ENCODE results near the gene PATZ1.
"Not testable (repeated sequence)": the region's sequence is repeated elsewhere in the genome, so short reads cannot be mapped to it uniquely, and the experiment has no call there.

PATZ1 gene, protein sequence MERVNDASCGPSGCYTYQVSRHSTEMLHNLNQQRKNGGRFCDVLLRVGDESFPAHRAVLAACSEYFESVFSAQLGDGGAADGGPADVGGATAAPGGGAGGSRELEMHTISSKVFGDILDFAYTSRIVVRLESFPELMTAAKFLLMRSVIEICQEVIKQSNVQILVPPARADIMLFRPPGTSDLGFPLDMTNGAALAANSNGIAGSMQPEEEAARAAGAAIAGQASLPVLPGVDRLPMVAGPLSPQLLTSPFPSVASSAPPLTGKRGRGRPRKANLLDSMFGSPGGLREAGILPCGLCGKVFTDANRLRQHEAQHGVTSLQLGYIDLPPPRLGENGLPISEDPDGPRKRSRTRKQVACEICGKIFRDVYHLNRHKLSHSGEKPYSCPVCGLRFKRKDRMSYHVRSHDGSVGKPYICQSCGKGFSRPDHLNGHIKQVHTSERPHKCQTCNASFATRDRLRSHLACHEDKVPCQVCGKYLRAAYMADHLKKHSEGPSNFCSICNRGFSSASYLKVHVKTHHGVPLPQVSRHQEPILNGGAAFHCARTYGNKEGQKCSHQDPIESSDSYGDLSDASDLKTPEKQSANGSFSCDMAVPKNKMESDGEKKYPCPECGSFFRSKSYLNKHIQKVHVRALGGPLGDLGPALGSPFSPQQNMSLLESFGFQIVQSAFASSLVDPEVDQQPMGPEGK

DNA sequence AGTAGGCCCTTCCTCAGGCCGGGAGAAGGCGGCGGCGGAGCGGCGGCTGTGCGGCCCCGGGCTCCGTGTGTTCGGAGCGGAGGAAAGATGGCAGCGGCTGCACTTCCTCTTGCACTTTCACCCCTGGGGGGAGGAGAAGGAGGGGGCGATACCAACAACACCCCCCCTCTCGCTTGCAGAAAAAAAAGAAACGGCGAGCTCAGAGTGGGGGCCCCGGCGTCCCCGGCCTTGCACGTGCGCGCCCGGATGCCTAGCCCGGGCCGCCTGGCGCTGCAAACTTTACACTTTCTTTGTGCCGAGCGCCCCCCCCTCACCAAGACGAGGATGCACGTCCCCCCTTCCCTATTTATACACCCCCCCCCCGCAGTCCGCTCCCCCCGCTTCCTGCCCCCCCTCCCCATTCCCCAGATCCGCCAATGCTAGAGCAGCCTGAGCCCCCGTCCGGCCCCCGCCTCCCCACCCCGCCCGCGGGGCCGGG is at the start of gene PATZ1:
Gene PATZ1 (minus strand): TSS at position 92 of the 478 bp plus-strand sequence. CDS start 744 bp downstream, outside the sequence.
- peak; percentile 72 for DNase-seq (ENCODE audit: extremely low spot score, insufficient read length, low read depth)
- peak; percentile 59 for FAIRE-seq

DNA sequence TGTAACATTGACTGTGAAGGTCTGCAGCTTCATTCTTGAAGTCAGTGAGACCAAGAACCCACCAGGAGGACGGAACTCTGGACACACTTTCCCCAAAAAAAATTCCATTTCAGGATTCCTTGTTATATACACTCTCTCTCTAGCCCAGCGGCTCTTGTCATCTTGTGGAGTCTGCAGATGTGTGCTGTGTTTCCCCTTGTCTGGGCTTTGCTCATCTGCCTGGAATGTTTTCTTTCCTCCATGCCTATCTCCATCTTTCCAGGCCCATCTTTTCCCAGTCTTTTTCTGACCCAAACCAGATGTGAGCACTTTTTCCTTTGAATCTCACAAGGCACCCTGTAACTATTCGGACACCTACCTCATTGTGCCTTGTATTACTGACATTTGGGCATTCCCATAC is 48.2 kb upstream of the PATZ1 start:
- DNase-seq (ENCODE audit: extremely low spot score, insufficient read length, low read depth) (no peak), FAIRE-seq (no peak)

DNA sequence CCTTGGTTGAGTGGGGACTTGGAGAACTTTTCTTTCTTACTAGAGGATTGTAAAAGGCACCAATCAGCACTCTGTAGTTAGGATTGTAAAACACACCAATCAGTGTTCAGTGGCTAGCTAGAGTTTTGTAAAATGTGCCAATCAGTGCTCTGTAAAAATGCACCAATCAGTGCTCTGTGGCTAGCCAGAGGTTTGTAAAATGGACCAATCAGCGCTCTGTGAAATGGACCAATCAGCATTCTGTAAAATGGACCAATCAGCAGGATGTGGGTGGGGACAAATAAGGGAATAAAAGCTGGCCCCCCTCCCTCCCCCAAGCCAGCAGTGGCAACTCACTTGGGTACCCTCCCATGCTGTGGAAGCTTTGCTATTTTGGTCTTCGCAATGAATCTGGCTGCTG is 47.7 kb upstream of the PATZ1 start:
- FAIRE-seq, result no peak
- no peak for DNase-seq (ENCODE audit: extremely low spot score, insufficient read length, low read depth)

DNA sequence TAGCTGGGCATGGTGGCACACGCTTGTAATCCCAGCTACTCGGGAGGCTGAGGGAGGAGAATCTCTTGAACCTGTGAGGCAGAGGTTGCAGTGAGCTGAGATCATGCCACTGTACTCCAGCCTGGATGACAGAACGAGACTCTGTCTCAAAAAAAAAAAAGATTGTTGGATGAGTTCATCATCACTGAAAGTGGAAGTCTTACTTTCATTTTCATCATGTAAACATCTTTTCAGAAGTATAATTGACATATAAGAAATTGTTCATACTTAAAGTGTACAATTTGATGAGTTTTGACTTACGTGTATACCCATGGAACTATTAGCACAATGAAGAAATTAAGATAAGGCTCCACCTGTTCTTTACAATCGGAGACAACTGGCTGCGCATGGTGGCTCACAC is 32.5 kb upstream of the PATZ1 start:
- not testable (repeated sequence) for DNase-seq (ENCODE audit: extremely low spot score, insufficient read length, low read depth); FAIRE-seq

DNA sequence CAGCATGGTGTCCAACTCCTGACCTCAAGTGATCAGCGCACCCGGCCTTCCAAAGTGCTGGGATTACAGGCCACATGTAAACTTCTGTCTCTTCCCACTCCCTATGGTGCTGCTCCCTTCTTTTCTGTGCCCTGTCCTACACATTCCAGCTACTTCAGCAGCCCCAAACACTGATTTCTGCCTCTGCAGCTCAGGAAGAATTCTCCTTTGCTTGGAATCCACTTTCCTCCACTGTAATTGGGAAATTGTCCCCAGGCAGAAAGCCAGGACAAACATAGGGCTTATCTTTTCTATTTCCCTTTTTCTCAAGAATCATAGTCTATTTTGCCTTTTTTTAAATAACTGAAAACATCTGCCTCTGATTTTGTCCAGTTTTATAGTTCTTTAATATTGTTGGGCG is 32.0 kb upstream of the PATZ1 start:
- FAIRE-seq (no peak), DNase-seq (ENCODE audit: extremely low spot score, insufficient read length, low read depth) (no peak)

DNA sequence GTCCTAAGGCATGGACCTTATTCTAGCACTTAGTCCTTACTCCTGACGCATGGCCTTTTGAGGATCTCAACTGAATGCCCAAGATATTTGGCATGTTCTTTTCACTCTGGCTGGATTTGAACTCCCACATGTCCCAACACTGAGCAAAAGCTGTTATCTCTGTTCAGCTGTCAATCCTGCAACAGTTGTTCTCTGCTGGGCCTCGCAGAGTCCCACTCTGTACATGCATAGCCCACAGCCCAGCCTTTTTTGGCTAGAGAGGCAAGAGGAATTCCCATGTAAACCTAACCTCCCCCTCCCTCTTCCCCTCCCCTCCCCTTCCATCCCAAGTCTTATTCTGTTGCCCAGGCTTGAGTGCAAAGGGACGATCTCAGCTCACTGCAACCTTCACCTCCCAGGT is 31.5 kb upstream of the PATZ1 start:
- no peak for FAIRE-seq
- no peak for DNase-seq (ENCODE audit: extremely low spot score, insufficient read length, low read depth)

DNA sequence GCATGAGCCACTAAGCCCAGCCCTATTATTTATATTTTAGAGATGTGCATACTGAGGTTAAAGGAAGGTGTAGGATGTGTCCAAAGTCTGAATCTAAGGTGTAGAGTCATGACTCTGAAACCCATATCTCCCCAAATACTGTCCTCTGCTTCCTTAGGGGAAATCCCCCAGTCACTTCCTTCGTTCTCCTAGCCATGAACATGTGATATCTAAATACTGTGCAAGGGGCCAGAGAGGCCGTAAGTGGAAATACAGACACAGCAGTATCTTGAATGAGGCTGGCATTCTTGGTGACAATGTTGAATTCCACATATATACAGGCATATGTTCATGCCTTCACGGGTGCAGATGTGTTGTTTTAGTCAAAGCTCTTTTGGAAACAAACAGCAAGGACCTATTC is 21.3 kb upstream of the PATZ1 start:
- FAIRE-seq (no peak), DNase-seq (ENCODE audit: extremely low spot score, insufficient read length, low read depth) (no peak)

DNA sequence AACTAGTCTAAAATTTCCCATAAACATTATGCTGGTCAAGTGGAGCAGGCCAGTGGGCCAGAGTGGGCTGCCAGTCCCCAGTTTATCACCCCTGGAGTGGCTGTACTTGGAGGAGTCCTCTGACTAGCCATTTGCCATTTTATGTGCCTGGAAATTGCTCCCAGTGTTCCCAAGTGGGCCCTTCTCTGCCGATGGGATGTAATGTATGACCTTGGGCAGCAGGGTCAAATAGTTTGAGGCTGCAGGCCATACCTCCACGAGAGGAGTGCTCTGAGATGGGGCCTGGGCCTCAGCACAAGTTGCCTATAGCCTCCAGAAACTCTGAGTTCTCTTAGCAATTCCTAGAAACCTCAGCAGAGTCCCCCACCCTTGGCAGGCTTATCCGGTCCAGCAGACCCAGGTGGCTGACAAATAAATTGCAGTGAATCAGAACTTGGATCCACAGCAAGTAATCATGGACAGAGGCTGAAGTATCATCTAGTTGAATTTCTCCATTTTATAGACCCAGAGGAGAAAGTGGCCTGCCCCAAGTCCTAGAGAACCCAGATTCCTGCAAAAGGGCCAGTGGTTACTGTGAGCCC is 17.8 kb upstream of the PATZ1 start:
- FAIRE-seq (no peak), DNase-seq (ENCODE audit: extremely low spot score, insufficient read length, low read depth) (no peak)

DNA sequence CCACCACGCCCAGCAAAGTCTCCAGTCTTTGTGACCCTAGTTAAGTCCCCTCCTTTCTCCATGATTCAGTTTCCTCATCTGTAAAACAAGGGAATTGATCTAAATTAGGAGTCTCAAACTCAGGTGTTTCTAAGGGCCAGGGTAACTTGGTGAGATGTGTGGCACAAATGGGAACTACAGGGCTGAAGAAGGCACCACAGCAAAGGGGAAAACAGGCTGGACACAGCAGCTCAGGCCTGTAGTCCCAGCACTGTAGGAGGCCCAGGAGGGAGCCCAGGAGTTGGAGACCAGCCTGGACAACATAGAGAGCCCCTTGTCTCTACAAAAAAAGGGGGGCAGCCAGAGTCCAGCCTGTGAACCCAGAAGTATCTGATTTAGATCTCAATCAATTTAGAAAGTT is 15.6 kb upstream of the PATZ1 start:
- DNase-seq (ENCODE audit: extremely low spot score, insufficient read length, low read depth), result no peak
- no peak for FAIRE-seq

DNA sequence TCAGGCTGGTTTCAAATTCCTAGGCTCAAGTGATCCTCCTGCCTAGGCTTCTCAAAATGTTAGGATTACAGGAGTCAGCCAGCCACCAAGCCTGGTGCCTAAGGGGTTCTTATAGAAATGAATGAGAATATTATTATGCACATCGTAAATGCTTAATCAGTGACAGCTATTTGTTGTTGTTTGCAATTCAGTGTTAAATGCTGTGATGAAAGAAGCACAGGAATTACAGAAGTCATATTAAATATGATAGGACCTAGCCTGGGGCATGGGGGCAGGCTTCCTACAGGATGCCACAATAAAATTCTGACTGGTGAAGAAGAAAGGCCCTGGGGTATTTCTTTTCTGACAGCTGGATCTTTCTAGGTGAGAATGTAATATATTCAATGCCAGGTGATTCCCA is 13.9 kb upstream of the PATZ1 start:
- DNase-seq (ENCODE audit: extremely low spot score, insufficient read length, low read depth) (no peak), FAIRE-seq (no peak)

DNA sequence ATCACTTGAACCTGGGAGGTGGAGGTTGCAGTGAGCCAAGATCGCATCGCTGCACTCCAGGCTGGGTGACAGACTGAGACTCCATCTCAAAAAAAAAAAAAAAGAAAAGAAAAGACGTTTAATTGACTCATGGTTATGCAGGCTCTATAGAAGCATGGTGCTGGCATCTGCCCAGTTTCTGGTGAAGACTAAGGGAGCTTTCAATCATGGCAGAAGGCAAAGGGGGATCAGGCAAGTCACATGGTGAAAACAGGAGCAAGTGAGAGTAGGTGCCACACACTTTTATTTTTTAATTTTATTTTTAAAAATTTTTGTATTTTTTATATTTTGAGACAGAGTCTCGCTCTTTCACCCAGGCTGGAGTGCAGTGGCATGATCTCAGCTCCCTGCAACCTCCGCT is 8.4 kb upstream of the PATZ1 start:
- FAIRE-seq (no peak), DNase-seq (ENCODE audit: extremely low spot score, insufficient read length, low read depth) (no peak)

DNA sequence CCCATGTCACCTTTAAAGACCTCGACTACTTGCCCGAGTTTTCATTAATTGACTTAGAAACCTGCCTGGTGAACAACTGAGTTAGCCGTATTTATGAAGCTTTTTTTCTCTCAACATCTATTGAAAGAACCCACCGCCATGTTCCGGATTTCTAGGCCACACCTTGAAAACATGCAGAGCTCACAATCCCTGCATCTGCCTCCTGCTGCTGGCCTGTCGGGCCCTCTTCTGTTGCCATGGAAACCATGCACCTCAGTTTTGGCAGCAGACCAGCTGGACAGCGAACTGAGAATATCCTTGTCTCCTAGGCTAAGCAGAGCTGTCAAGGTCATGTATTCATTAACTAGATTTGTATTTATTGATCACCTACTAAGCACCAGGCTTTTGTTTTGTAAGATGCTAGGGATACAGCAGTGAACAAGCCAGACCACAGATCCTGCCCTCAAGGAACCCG is 4.3 kb upstream of the PATZ1 start:
- no peak for DNase-seq (ENCODE audit: extremely low spot score, insufficient read length, low read depth)
- FAIRE-seq, result no peak

DNA sequence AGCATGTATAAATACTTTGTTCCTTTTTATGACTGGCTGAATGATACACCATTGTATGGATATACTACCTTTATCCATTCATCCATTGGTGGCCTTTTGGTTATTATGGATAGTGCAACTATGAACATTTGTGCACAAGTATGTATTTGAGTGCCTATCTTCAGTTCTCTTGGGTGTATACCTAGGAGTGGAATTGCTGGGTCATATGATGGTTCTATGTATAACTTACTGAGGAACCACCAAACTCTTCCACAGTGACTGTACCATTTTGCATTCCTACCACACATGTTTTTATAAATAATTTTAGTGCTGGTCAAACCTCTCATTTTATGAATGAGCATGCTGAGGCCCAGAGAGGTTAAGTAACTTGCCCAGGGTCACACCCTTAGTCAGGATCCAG is 3.8 kb upstream of the PATZ1 start:
- no peak for FAIRE-seq
- DNase-seq (ENCODE audit: extremely low spot score, insufficient read length, low read depth), result no peak

DNA sequence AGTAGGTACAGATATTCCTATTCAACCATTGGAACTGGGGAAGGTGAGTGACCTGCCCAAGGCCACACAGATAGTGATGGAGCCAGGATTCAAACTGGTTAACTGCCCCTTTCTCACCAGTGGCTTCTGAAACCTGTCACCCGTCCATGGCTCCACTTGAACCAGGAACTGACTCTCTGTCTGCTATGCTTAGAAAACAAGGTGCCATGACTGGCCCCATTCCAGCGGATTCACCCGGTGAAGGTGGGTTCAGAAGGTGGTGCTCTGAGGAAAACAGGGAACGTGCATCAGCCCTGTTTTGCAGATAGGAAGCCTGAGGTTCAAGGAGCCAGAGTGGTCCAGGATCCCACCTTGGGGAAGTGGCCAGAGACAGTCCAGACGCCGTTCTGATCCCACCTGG is 2.6 kb upstream of the PATZ1 start:
- FAIRE-seq, result no peak

DNA sequence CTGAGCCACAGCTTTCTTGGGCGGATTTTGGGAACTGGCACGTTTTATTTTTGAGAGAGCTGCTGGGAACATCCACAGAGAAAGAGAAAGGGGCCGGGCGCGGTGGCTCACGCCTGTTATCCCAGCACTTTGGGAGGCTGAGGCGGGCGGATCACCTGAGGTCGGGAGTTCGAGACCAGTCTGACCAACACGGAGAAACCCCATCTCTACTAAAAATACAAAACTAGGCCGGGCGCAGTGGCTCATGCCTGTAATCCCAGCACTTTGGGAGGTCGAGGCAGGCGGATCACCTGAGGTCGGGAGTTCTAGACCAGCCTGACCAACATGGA is 1.8 kb upstream of the PATZ1 start:
- not testable (repeated sequence) for FAIRE-seq; DNase-seq (ENCODE audit: extremely low spot score, insufficient read length, low read depth)

More for the DNA sequence above, 2.6 kb upstream of the PATZ1 start:
- DNase-seq (ENCODE audit: extremely low spot score, insufficient read length, low read depth), result no peak

DNA sequence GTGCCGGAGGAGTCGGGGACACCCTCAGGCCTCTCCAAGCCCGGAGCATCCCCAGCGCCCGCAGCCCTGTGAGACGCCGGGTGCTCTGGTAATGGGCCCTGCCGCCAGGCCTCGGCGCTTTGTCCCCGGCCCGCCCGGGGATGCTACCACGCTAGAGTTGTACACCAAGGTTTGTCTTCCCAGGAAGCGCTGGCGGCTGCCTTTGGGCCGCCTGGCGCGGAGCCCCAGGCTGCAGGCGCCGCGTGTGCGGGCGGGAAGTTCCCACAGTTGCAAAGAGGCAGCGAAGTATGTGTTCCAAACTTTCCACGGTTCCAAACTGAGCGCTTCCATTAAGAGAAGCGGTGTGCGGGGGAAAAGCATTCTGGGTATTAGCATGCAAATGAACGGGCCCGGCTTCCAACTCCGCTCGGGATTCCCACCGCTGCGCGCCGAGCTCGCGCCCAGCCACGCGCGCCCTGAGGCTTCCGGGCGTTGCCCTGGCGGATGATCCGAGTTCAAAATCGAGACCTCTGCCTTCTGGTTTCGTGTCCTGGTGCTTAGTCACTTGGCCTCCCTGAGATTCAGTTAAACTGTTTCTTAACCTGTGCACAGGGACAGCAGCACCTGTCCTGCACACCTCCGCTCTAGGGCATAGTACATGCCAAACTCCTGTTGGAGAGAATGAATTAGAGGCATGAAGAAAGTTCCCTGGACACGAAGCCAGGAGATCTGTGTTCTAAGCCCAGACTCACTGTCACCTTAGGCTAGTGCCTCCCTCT is 1.3 kb upstream of the PATZ1 start:
- no peak for DNase-seq (ENCODE audit: extremely low spot score, insufficient read length, low read depth)
- FAIRE-seq, result peak; percentile 79

DNA sequence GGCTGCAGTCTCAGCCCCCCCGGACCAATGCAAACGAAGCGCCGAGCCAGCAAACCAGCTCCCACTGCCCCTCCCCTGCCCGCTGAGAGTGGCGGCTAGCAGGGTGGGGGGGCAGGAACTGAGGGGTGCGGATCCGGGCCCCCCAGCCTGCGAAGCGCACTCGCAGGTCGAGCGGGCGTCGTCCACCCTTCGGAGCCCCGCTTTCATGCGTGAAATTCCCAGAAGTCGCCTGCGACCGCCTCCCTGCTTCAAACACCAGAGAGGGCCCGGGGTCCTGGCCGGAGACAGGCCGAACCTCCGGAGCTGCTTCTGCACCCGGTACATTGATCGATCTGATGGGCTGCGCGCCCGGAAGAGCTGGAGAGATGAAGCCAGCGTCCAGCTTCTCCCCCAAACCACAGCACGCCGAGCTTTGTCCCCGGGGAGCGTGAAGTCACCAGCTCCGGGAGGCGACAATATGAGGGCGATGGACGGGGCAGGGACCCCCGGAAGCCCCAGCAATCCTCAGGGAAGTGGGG is 646 bp upstream of the PATZ1 start:
- FAIRE-seq (peak; percentile 9), DNase-seq (ENCODE audit: extremely low spot score, insufficient read length, low read depth) (no peak)

DNA sequence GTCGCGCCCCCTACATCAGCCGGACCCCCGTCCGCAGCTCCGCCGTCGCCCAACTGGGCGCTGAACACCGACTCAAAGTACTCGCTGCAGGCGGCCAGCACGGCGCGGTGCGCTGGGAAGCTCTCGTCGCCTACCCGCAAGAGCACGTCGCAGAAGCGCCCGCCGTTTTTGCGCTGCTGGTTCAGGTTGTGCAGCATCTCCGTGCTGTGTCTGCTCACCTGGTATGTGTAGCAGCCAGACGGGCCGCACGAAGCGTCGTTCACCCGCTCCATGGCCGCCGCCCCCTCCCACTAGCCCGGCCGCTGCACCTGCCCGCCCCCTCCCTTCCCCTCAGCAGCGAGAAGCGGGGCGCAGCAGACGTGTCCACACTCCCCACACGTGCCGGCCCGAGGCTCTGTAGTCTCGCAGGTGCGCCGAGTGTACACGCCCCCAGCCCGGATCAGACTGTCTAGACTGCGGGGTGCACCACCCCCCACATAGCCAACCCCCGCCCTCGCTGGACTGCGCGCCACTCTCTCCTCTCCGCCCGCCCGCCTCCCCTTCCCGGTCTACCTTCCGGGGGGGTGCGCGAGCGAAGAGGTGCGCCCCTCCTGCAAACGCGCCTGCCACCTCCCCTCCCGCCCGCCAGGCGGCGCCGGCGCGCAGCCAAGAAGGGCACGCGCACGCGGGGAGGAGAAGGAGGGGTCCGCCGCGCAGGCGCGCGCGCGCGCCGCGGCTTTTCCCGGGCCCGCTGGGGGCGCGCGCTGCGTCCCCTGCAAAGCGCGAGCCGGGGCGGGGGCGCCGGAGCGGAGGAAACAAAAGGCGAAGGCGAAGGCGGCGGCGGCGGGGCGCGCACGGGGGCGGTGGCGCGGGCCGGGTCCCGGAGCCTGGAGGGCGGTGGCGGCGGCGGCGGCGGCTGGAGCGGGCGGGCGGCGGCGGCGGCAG is 553 bp downstream of the PATZ1 start:
- FAIRE-seq, result peak; percentile 77
- peak; percentile 88 for DNase-seq (ENCODE audit: extremely low spot score, insufficient read length, low read depth)
